K562 (cell line): ENCODE measurements around the gene MAP3K12. TPM values are rescaled to one million over a fixed set of nuclear protein-coding genes. Genes with fewer than 3 reads are reported as not detected.

Experiments used
- ATAC-seq: fragments of 200-7000 bp; cut with Tn5 transposase; 3 replicates; pipeline ENCODE4 v1.9.1; 2020; ENCODE audit warnings: moderate library complexity
- BruUV-seq: library from RNA; stranded (reverse); fragments of 400-500 nt; replicated peaks from 2 replicates; lab custom pipeline; 2021; lab: Mats Ljungman, UMichigan
- CTCF ChIA-PET: fragments of 300-600 bp; formaldehyde crosslinking; extraction: SDS; loops from one replicate; lab custom pipeline; 2021; ENCODE audit warnings: low intra/inter-chr PET ratio; lab: Yijun Ruan, JAX
- POLR2A ChIA-PET: fragments of 300-600, 350-650 bp; sonication (Branson Sonifier 250); formaldehyde crosslinking; extraction: SDS; loops from one replicate; lab custom pipeline; 2021; ENCODE audit warnings: antibody characterized with exemption, inconsistent platforms; lab: Yijun Ruan, JAX
- DNase-seq, 4 experiments: peaks; one replicate each; pipeline versions ENCODE4 v3.0.0 to v3.0.0-alpha.2; 2011 to 2018; ENCODE audit warnings: low spot score in 3 of 4, mixed read lengths in 3 of 4; ENCODE audit errors: extremely low read depth in 1 of 4
- FAIRE-seq: peaks from 2 replicates; lab custom pipeline; 2011; peaks lifted over from hg19 to GRCh38; lab: Jason Lieb, UNC
- H2AFZ ChIP-seq: 2 replicates; pipeline ENCODE4 v1.6.0; 2011; ENCODE audit warnings: low read depth, low read length, control low read depth, inconsistent platforms
- H3K27ac ChIP-seq: fragments of 200-600 bp; 3 replicates; pipeline ENCODE4 v1.8.0; 2011; ENCODE audit warnings: low read depth, mild to moderate bottlenecking, control low read depth, inconsistent platforms, low read length, moderate library complexity, mixed read lengths; ENCODE audit errors: extremely low read depth
- H3K27me3 ChIP-seq, 2 experiments: fragments of 300-600 bp in 1 of 2; 2 replicates in 1 of 2; 3 replicates in 1 of 2; pipeline versions ENCODE4 v1.6.0 to v1.8.0; 2011; ENCODE audit warnings: inconsistent platforms in 2 of 2, low read length in 2 of 2, mild to moderate bottlenecking in 1 of 2, mixed read lengths in 1 of 2, moderate library complexity in 1 of 2; ENCODE audit not compliant: control insufficient read depth in 2 of 2, insufficient read depth in 2 of 2
- H3K36me3 ChIP-seq: fragments of 300-600 bp; 3 replicates; pipeline ENCODE4 v1.8.0; 2011; ENCODE audit warnings: mild to moderate bottlenecking, low read length, inconsistent platforms; ENCODE audit not compliant: control insufficient read depth, insufficient read depth
- H3K4me1 ChIP-seq, 2 experiments: fragments of 200-600 bp in 1 of 2; replicated peaks in 1 of 2; 2 replicates in 1 of 2; 3 replicates in 1 of 2; pipeline versions ENCODE4 v1.5.1 to v1.8.0; 2011; ENCODE audit warnings: inconsistent platforms in 2 of 2, low read length in 2 of 2, mild to moderate bottlenecking in 1 of 2, mixed read lengths in 1 of 2, moderate library complexity in 1 of 2; ENCODE audit not compliant: control insufficient read depth in 2 of 2, insufficient read depth in 2 of 2
- H3K4me2 ChIP-seq: 2 replicates; pipeline ENCODE4 v1.6.1; 2011; ENCODE audit warnings: low read length, control low read depth, inconsistent platforms, mixed read lengths; ENCODE audit not compliant: insufficient read depth
- H3K4me3 ChIP-seq: fragments of 200-600 bp; sonication (generic), shearing (Covaris generic); 2 replicates; pipeline ENCODE4 v1.5.1; 2016; ENCODE audit warnings: control low read depth, inconsistent platforms
- H3K79me2 ChIP-seq: fragments of 200-600 bp; 3 replicates; pipeline ENCODE4 v1.8.0; 2011; ENCODE audit warnings: low read length, inconsistent platforms; ENCODE audit not compliant: control insufficient read depth, insufficient read depth
- H3K9ac ChIP-seq, 2 experiments: 2 replicates each; pipeline versions ENCODE4 v1.6.0 to v1.6.1; 2011; ENCODE audit warnings: low read depth in 2 of 2, low read length in 2 of 2, control low read depth in 1 of 2, inconsistent platforms in 1 of 2, mild to moderate bottlenecking in 1 of 2, mixed read lengths in 1 of 2; ENCODE audit not compliant: insufficient read depth in 1 of 2
- H3K9me1 ChIP-seq: one replicate; pipeline ENCODE4 v1.6.0; 2011; ENCODE audit warnings: inconsistent platforms, mild to moderate bottlenecking, low read length, moderate library complexity; ENCODE audit not compliant: control insufficient read depth, insufficient read depth
- H3K9me3 ChIP-seq: replicated peaks from 2 replicates; pipeline ENCODE4 v1.5.1; 2011; ENCODE audit warnings: low read depth, low read length, inconsistent platforms; ENCODE audit not compliant: control insufficient read depth, insufficient read depth
- H4K20me1 ChIP-seq: replicated peaks from 2 replicates; pipeline ENCODE4 v1.6.1; 2011; ENCODE audit warnings: low read length, inconsistent platforms, mixed read lengths; ENCODE audit not compliant: control insufficient read depth, insufficient read depth
- CHAMP1 ChIP-seq: fragments of 450-650 bp; IDR thresholded peaks from 2 replicates; pipeline ENCODE4 v1.6.1; 2016; ENCODE audit warnings: mild to moderate bottlenecking
- JUND ChIP-seq, 2 experiments: IDR thresholded peaks; 2 replicates in 1 of 2; 3 replicates in 1 of 2; pipeline ENCODE4 v1.6.1; 2011; ENCODE audit warnings: borderline replicate concordance in 2 of 2, low read depth in 2 of 2, low read length in 2 of 2, improper control_type of control experiment in 1 of 2, missing biosample characterization in 1 of 2, missing genetic modification characterization in 1 of 2, missing genetic modification reagents in 1 of 2
- LCOR ChIP-seq: sonication (generic); formaldehyde crosslinking; IDR thresholded peaks from 2 replicates; pipeline ENCODE4 v1.8.0; 2022; ENCODE audit warnings: mild to moderate bottlenecking, missing genetic modification reagents
- PHF8 ChIP-seq: fragments of 200-600 bp; sonication (generic); IDR thresholded peaks from 2 replicates; pipeline ENCODE4 v1.6.1; 2012; ENCODE audit warnings: mixed run types, mild to moderate bottlenecking, inconsistent platforms, low read length, moderate library complexity, borderline replicate concordance
- POLR2A ChIP-seq: fragments of 450-650 bp; conservative IDR thresholded peaks from 2 replicates; pipeline ENCODE4 v1.6.1; 2016
- POLR2AphosphoS5 ChIP-seq: IDR thresholded peaks from 2 replicates; pipeline ENCODE4 v1.6.1; 2011; ENCODE audit warnings: mild to moderate bottlenecking, low read depth, low read length, moderate library complexity; ENCODE audit not compliant: control insufficient read depth, insufficient read depth
- STAG1 ChIP-seq: sonication (generic); formaldehyde crosslinking; IDR thresholded peaks from 2 replicates; pipeline ENCODE4 v1.5.0; 2020; ENCODE audit warnings: missing genetic modification reagents, borderline replicate concordance
- SUPT5H ChIP-seq: fragments of 450-650 bp; IDR thresholded peaks from 2 replicates; pipeline ENCODE4 v1.6.1; 2016
- ZNF224 ChIP-seq: sonication (generic); formaldehyde crosslinking; IDR thresholded peaks from 2 replicates; pipeline ENCODE4 v1.8.0; 2022; ENCODE audit warnings: mild to moderate bottlenecking, missing genetic modification reagents
- WGBS: fragments of 100-300 bp; shearing (Covaris generic); methylation state at CpG from one replicate; pipeline ENCODE4 v1.1.6; 2016; ENCODE audit warnings: low coverage, mixed read lengths; ENCODE audit not compliant: insufficient coverage; ENCODE audit errors: missing lambda C conversion rate; 5-methylcytosine and 5-hydroxymethylcytosine counted together
- in situ Hi-C: fragments of 300-500 bp; cut with MboI; formaldehyde crosslinking; loops from 4 replicates; pipeline ENCODE4 v1.15.0; 2018; ENCODE audit warnings: inconsistent platforms, mixed read lengths
- intact Hi-C: fragments of 100-400 bp; cut with micrococcal nuclease; formaldehyde crosslinking; loops from 2 replicates; pipeline ENCODE4 v1.14.2; 2022
- polyA plus RNA-seq, 8 experiments: library from polyadenylated mRNA; depleted of rRNA in 4 of 8; stranded (reverse) in 5 of 8; unstranded in 3 of 8; fragments of >200 nt; fragmentation: Nextera tagmentation in 2 of 8; fragmentation: Illumina TruSeq in 1 of 8; extraction: Ambion mirVana in 2 of 8; extraction: Trizol in 1 of 8; gene quantifications; 2 replicates each; pipeline versions ENCODE4 v1.2.1 to v1.2.3, GENCODE V29; 2011 to 2014; ENCODE audit warnings: inconsistent platforms in 1 of 8, missing spikeins in 1 of 8
- total RNA-seq, 7 experiments: library from RNA; depleted of rRNA in 6 of 7; stranded (reverse); fragments of >200 nt in 6 of 7; fragmentation: Illumina TruSeq in 2 of 7; extraction: Trizol in 2 of 7; gene quantifications; 2 replicates each; pipeline versions ENCODE4 v1.2.1 to v1.2.3, GENCODE V29; 2011 to 2021; ENCODE audit warnings: low replicate concordance in 1 of 7

The MAP3K12 gene
- total and polyA plus RNA-seq, 9 of the 15 experiments (the other 6 are each of a cell fraction or from before 2014, with no cell fraction given) = 0.10 to 2.4 (median 1.6) TPM

- H2AFZ ChIP-seq = no peak overlapping the region
- no peaks in the 10 kb centered on the region for H3K9me3 ChIP-seq
- no peak overlapping the region for H3K9ac ChIP-seq
- in situ Hi-C loops (no loop called here), intact Hi-C loops (no loop called here)
- ChIA-PET POLR2A (interaction anchor here (0.6 to 8.8 kb wide), 11 partner anchors 8 to 265 kb away, joined by 3 to 99 read pairs (median 5); partner anchors contain the start of genes ESPL1, MAP3K12 and TARBP2), CTCF (no interaction called here)
- H3K9me1 ChIP-seq = no peaks in the 10 kb centered on the region
- DNase-seq (no peak), FAIRE-seq (no peak), ATAC-seq (no peak)
- no peaks in the 10 kb centered on the region for H3K27me3 ChIP-seq
- H4K20me1 ChIP-seq = peaks cover 36% of the 10 kb centered on the region
- BruUV-seq = no TSS peak
- H3K4me1 ChIP-seq = peaks cover 0 to 3% of the 10 kb centered on the region in 2 experiments; a peak in 2 of 5 replicates
- no peak overlapping the region for H3K4me3 ChIP-seq
- H3K79me2 ChIP-seq = peaks cover 75% of the 10 kb centered on the region
- WGBS = 94% methylated on average over 1 of the region's 1 CpG
- H3K36me3 ChIP-seq = peaks cover 100% of the 10 kb centered on the region
- peak overlapping the region; percentile 28; the same call in 1 of the 3 replicates for H3K27ac ChIP-seq
- H3K4me2 ChIP-seq = no peak overlapping the region
- no peak for TF ChIP-seq CHAMP1
- no peak for TF ChIP-seq JUND (IDR thresholded peaks at IDR 0.05; ENCODE audit: borderline replicate concordance, low read depth, low read length)
- no peak for TF ChIP-seq JUND (tag; IDR thresholded peaks at IDR 0.05; ENCODE audit: borderline replicate concordance, low read depth, low read length)
- peak; percentile 37; the same call in 1 of the 2 replicates for TF ChIP-seq POLR2A
- TF ChIP-seq POLR2AphosphoS5 = peak; percentile 11; the same call in 1 of the 2 replicates
- no peak for TF ChIP-seq PHF8
- TF ChIP-seq SUPT5H = peak; percentile 14; the same call in 1 of the 2 replicates
- no peak for TF ChIP-seq LCOR (CRISPR knock-in tag)
- TF ChIP-seq ZNF224 (CRISPR knock-in tag) = no peak
- TF ChIP-seq STAG1 (CRISPR knock-in tag) = no peak
- TF ChIP-seq, all 486 proteins: peak for 3
These were observed 27.1 kb downstream of the MAP3K12 start for GRCh38 chr12:53472056-53472582.
